Stimulated activated CD8-positive, alpha-beta memory T cell treated with anti-CD3 and anti-CD28 coated beads, Interleukin-12 subunit alpha, Interleukin-12 subunit beta, amount 100 ng/mL, for 24 hours (primary cell): ENCODE measurements around the gene ISM1.

Experiments used
- DNase-seq: peaks from one replicate; pipeline ENCODE4 v3.0.0-alpha.2; 2020; ENCODE audit errors: extremely low read depth

The ISM1 gene

GRCh38 chr20:13220904-13221297 is at the start of gene ISM1:
Gene ISM1, plus strand, starts transcription at chr20:13221274. Its CDS starts 503 bp downstream, at chr20:13221777.
- DNase-seq, result no peak

GRCh38 chr20:13173201-13173600 is 47.9 kb upstream of the ISM1 start:
- DNase-seq, result no peak

- no peak for DNase-seq
Measured at GRCh38 chr20:13174402-13174801, 46.7 kb upstream of the ISM1 start.

- no peak for DNase-seq
Measured at GRCh38 chr20:13180986-13181889, 39.8 kb upstream of the ISM1 start.

- DNase-seq, result no peak
Measured at GRCh38 chr20:13183005-13183404, 38.1 kb upstream of the ISM1 start.

- no peak for DNase-seq
Measured at GRCh38 chr20:13186043-13186774, 34.9 kb upstream of the ISM1 start.

GRCh38 chr20:13187899-13188298 is 33.2 kb upstream of the ISM1 start:
- no peak for DNase-seq

- no peak for DNase-seq
Measured at GRCh38 chr20:13199279-13199678, 21.8 kb upstream of the ISM1 start.

- no peak for DNase-seq
Measured at GRCh38 chr20:13200767-13201500, 20.1 kb upstream of the ISM1 start.

GRCh38 chr20:13202565-13202964 is 18.5 kb upstream of the ISM1 start:
- no peak for DNase-seq

- DNase-seq, result no peak
Measured at GRCh38 chr20:13205425-13205824, 15.6 kb upstream of the ISM1 start.

- DNase-seq, result no peak
Measured at GRCh38 chr20:13205848-13206434, 15.1 kb upstream of the ISM1 start.

- no peak for DNase-seq
Measured at GRCh38 chr20:13207016-13207415, 14.1 kb upstream of the ISM1 start.

GRCh38 chr20:13211956-13212618 is 9.0 kb upstream of the ISM1 start:
- DNase-seq, result no peak

- no peak for DNase-seq
Measured at GRCh38 chr20:13212750-13213149, 8.3 kb upstream of the ISM1 start.

- DNase-seq, result no peak
Measured at GRCh38 chr20:13213335-13213734, 7.7 kb upstream of the ISM1 start.

GRCh38 chr20:13216533-13216932 is 4.5 kb upstream of the ISM1 start:
- no peak for DNase-seq

- no peak for DNase-seq
Measured at GRCh38 chr20:13219327-13220193, 1.5 kb upstream of the ISM1 start.

- no peak for DNase-seq
Measured at GRCh38 chr20:13220194-13220903, 725 bp upstream of the ISM1 start.

- no peak for DNase-seq
Measured at GRCh38 chr20:13221313-13221672, 219 bp downstream of the ISM1 start.
